GM12878 (cell line): Measurements from ENCODE around the gene ACTR5. TPM values are rescaled to one million over a fixed set of nuclear protein-coding genes. Genes with fewer than 3 reads are reported as not detected.

Experiments
- ATAC-seq: fragments of 200-7000 bp; cut with Tn5 transposase; 3 replicates; pipeline ENCODE4 v1.9.1; 2020; ENCODE audit warnings: mild to moderate bottlenecking, moderate library complexity
- BruUV-seq: library from RNA; stranded (reverse); fragments of 400-500 nt; replicated peaks from 2 replicates; lab custom pipeline; 2021; lab: Mats Ljungman, UMichigan
- CTCF ChIA-PET: fragments of 300-600 bp; sonication (Branson Sonifier 250); formaldehyde crosslinking; extraction: SDS; loops from one replicate; lab custom pipeline; 2021; ENCODE audit warnings: inconsistent platforms; lab: Yijun Ruan, JAX
- POLR2A ChIA-PET: fragments of 350-600 bp; formaldehyde crosslinking; extraction: SDS; loops from one replicate; lab custom pipeline; 2021; ENCODE audit warnings: inconsistent platforms; lab: Charles Lee
- RAD21 ChIA-PET: fragments of 300-600 bp; sonication (Branson Sonifier 250); formaldehyde crosslinking; loops from one replicate; lab custom pipeline; 2023; ENCODE audit warnings: antibody characterized with exemption; ENCODE audit not compliant: unreplicated experiment; lab: Charles Lee
- SMC1A ChIA-PET: fragments of 300-600 bp; sonication (Branson Sonifier 250); formaldehyde crosslinking; loops from one replicate; lab custom pipeline; 2023; ENCODE audit not compliant: unreplicated experiment, uncharacterized antibody; lab: Charles Lee
- DNase-seq: peaks from one replicate; pipeline ENCODE4 v3.0.0-alpha.2; 2011; ENCODE audit warnings: low read depth, low spot score
- FAIRE-seq: peaks from 3 replicates; lab custom pipeline; 2011; peaks lifted over from hg19 to GRCh38; lab: Jason Lieb, UNC
- H2AFZ ChIP-seq: 2 replicates; pipeline ENCODE4 v1.6.0; 2011; ENCODE audit warnings: low read depth, low read length, control low read depth; ENCODE audit not compliant: control insufficient read depth
- H3K27ac ChIP-seq: 2 replicates; pipeline ENCODE4 v1.5.1; 2011; ENCODE audit warnings: control low read depth; ENCODE audit not compliant: control insufficient read depth, insufficient read depth
- H3K27me3 ChIP-seq, 2 experiments: replicated peaks in 1 of 2; 2 replicates each; pipeline versions ENCODE4 v1.6.0 to v1.6.1; 2011; ENCODE audit warnings: low read length in 1 of 2; ENCODE audit not compliant: control insufficient read depth in 2 of 2, insufficient read depth in 2 of 2
- H3K36me3 ChIP-seq, 2 experiments: 2 replicates each; pipeline ENCODE4 v1.5.1; 2011; ENCODE audit warnings: low read length in 1 of 2; ENCODE audit not compliant: control insufficient read depth in 2 of 2, insufficient read depth in 2 of 2
- H3K4me1 ChIP-seq: 2 replicates; pipeline ENCODE4 v1.6.1; 2011; ENCODE audit warnings: mild to moderate bottlenecking, low read length, moderate library complexity, mixed read lengths; ENCODE audit not compliant: control insufficient read depth, insufficient read depth
- H3K4me2 ChIP-seq: 2 replicates; pipeline ENCODE4 v1.6.0; 2011; ENCODE audit warnings: control low read depth; ENCODE audit not compliant: control insufficient read depth, insufficient read depth
- H3K4me3 ChIP-seq: fragments of 200-600 bp; sonication (generic); 2 replicates; pipeline ENCODE4 v1.5.1; 2016
- H3K79me2 ChIP-seq: 2 replicates; pipeline ENCODE4 v1.6.0; 2011; ENCODE audit warnings: low read length; ENCODE audit not compliant: control insufficient read depth, insufficient read depth
- H3K9ac ChIP-seq: 2 replicates; pipeline ENCODE4 v1.8.0; 2011; ENCODE audit warnings: low read length, control low read depth, mixed read lengths; ENCODE audit not compliant: control insufficient read depth, insufficient read depth
- H3K9me3 ChIP-seq: replicated peaks from 3 replicates; pipeline ENCODE4 v1.5.1; 2011; ENCODE audit warnings: mild to moderate bottlenecking, low read length; ENCODE audit not compliant: control insufficient read depth, insufficient read depth
- H4K20me1 ChIP-seq: 2 replicates; pipeline ENCODE4 v1.6.0; 2011; ENCODE audit not compliant: control insufficient read depth, insufficient read depth
- CREB1 ChIP-seq: IDR thresholded peaks from 2 replicates; pipeline ENCODE4 v1.6.1; 2012; ENCODE audit warnings: low read depth, mild to moderate bottlenecking, inconsistent platforms
- E2F4 ChIP-seq: IDR thresholded peaks from 2 replicates; pipeline ENCODE4 v1.6.1; 2012; ENCODE audit warnings: low read depth, low read length, improper control_type of control experiment
- GATAD2B ChIP-seq: fragments of 450-650 bp; conservative IDR thresholded peaks from 2 replicates; pipeline ENCODE4 v1.6.1; 2017; ENCODE audit warnings: low read depth, mild to moderate bottlenecking, moderate library complexity
- MXI1 ChIP-seq: fragments of 150-350 bp; IDR thresholded peaks from 2 replicates; pipeline ENCODE4 v1.6.1; 2011; ENCODE audit warnings: low read depth, mild to moderate bottlenecking, inconsistent platforms, low read length, improper control_type of control experiment
- NFYA ChIP-seq: IDR thresholded peaks from 2 replicates; pipeline ENCODE4 v1.6.1; 2011; ENCODE audit warnings: low read depth, mild to moderate bottlenecking, low read length, improper control_type of control experiment, borderline replicate concordance
- PRDM15 ChIP-seq: fragments of 450-650 bp; formaldehyde crosslinking; IDR thresholded peaks from 2 replicates; pipeline ENCODE4 v1.4.0; 2020; ENCODE audit warnings: mild to moderate bottlenecking, moderate library complexity
- STAT3 ChIP-seq: IDR thresholded peaks from 2 replicates; pipeline ENCODE4 v1.6.1; 2011; ENCODE audit warnings: low read depth, low read length, improper control_type of control experiment
- TARDBP ChIP-seq: IDR thresholded peaks from 2 replicates; pipeline ENCODE4 v1.6.1; 2016; ENCODE audit warnings: borderline replicate concordance
- WGBS: methylation state at CpG from one replicate; pipeline ENCODE4 v1.1.6; 2016; ENCODE audit warnings: low lambda C conversion rate; ENCODE audit not compliant: insufficient replicate concordance, insufficient coverage; ENCODE audit errors: missing lambda C conversion rate; 5-methylcytosine and 5-hydroxymethylcytosine counted together
- in situ Hi-C: fragments of 300-500 bp; cut with MboI; formaldehyde crosslinking; loops from 9 replicates; pipeline ENCODE4 v1.14.3; 2018; ENCODE audit warnings: mixed read lengths
- intact Hi-C: fragments of 100-400 bp; cut with micrococcal nuclease; formaldehyde crosslinking; loops from one replicate; pipeline ENCODE4 v1.14.2; 2022; ENCODE audit not compliant: unreplicated experiment
- polyA plus RNA-seq, 11 experiments: library from polyadenylated mRNA; depleted of rRNA in 4 of 11; unstranded in 6 of 11; stranded (reverse) in 5 of 11; fragments of >200 nt; fragmentation: Nextera tagmentation in 4 of 11; fragmentation: Illumina TruSeq in 1 of 11; extraction: Ambion mirVana in 4 of 11; extraction: Trizol in 1 of 11; gene quantifications; 1 replicate in 1 of 11; 2 replicates in 10 of 11; pipeline versions ENCODE4 v1.2.1 to v1.2.3, GENCODE V29; 2011 to 2016; ENCODE audit warnings: inconsistent platforms in 2 of 11, missing spikeins in 2 of 11, low read depth in 1 of 11
- total RNA-seq, 4 experiments: library from RNA; depleted of rRNA in 3 of 4; stranded (reverse); fragments of >200 nt in 3 of 4; fragmentation: Illumina TruSeq in 1 of 4; extraction: Trizol in 1 of 4; gene quantifications; 2 replicates each; pipeline versions ENCODE4 v1.2.1 to v1.2.3, GENCODE V29; 2013 to 2021
- TF ChIP-seq, protein P1 (sequence below): IDR thresholded peaks from 2 replicates; pipeline ENCODE4 v1.6.1; 2012; ENCODE audit warnings: low read depth, low read length, improper control_type of control experiment

ACTR5 gene
- total and polyA plus RNA-seq, 10 of the 15 experiments (the other 5 are each of a cell fraction or from before 2014, with no cell fraction given), result 0.52 to 14.7 (median 8.8) TPM

DNA sequence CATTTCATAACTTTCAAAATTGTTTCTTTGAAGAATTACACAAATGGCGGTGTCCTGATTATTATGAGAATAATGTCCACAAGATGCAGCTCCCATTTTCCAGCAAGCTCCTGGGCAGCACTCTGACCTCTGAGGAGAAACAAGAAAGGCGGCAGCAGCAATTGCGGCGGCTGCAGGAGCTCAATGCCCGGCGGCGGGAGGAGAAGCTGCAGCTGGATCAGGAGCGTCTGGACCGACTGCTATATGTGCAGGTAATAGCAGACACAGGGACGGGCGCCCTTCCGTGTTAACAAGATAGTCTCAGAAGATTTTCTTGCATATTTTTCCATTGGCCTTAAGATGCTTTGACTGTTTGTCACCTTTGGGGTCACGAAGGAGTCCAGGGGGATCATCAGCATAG, 6.7 kb downstream of the ACTR5 start:
- CTCF ChIA-PET, result interaction anchor here (0.8 to 11.2 kb wide), 5 partner anchors 23 to 295 kb away, joined by 3 to 138 read pairs (median 27); no protein-coding TSS in a partner anchor
- Histone ChIP-seq H3K4me1 (no peaks in the 10 kb centered on the region), H2AFZ (no peak overlapping the region), H3K9ac (no peak overlapping the region), H3K79me2 (no peaks in the 10 kb centered on the region), H3K27ac (no peak overlapping the region), H3K36me3 (peaks cover 8 to 27% of the 10 kb centered on the region in 2 experiments; a peak in 3 of 4 replicates), H3K9me3 (no peaks in the 10 kb centered on the region), H3K27me3 (no peaks in the 10 kb centered on the region), H3K4me2 (no peak overlapping the region), H4K20me1 (0 out of 2 replicates have a peak, but pooled peaks cover 3% of the 10 kb centered on the region), H3K4me3 (no peak overlapping the region)
- in situ Hi-C loops (no loop called here), intact Hi-C loops (loop anchor here (10.0 kb wide), 1 partner anchor 290 kb away; no protein-coding TSS in a partner anchor)
- SMC1A ChIA-PET, result interaction anchor here (1.2 to 5.7 kb wide), 3 partner anchors 137 to 267 kb away, joined by 3 to 67 read pairs (median 15); no protein-coding TSS in a partner anchor
- DNase-seq (no peak), FAIRE-seq (no peak), ATAC-seq (no peak)
- BruUV-seq, result no TSS peak
- RAD21 ChIA-PET, result interaction anchor here (7.7 kb wide), 1 partner anchor 138 kb away, joined by 84 read pairs; no protein-coding TSS in a partner anchor
- no peak for TF ChIP-seq NFYA
- TF ChIP-seq MXI1, result no peak
- POLR2A ChIA-PET, result no interaction called here
- 88% methylated on average over 13 of the region's 13 CpGs for WGBS

GRCh38 chr20:38755324-38755910, 7.2 kb downstream of the ACTR5 start:
- DNase-seq, result no peak
- peaks cover 8 to 27% of the 10 kb centered on the region in 2 experiments; a peak in 3 of 4 replicates for H3K36me3 ChIP-seq
- TF ChIP-seq E2F4, result no peak
- TF ChIP-seq, protein P1, sequence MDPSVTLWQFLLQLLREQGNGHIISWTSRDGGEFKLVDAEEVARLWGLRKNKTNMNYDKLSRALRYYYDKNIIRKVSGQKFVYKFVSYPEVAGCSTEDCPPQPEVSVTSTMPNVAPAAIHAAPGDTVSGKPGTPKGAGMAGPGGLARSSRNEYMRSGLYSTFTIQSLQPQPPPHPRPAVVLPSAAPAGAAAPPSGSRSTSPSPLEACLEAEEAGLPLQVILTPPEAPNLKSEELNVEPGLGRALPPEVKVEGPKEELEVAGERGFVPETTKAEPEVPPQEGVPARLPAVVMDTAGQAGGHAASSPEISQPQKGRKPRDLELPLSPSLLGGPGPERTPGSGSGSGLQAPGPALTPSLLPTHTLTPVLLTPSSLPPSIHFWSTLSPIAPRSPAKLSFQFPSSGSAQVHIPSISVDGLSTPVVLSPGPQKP, result no peak
- no peak for TF ChIP-seq TARDBP
- no peak for TF ChIP-seq PRDM15 (CRISPR knock-in tag)
- no peak for TF ChIP-seq CREB1
- TF ChIP-seq STAT3, result no peak
- TF ChIP-seq GATAD2B, result no peak

More at GRCh38 chr20:38755324-38755910, 7.2 kb downstream of the ACTR5 start:
- ChIA-PET POLR2A (no interaction called here), SMC1A (interaction anchor here (0.8 to 5.7 kb wide), 4 partner anchors 106 to 266 kb away, joined by 3 to 67 read pairs (median 9); no protein-coding TSS in a partner anchor), RAD21 (interaction anchor here (0.9 kb wide), 1 partner anchor 29 kb away, joined by 3 read pairs; no protein-coding TSS in a partner anchor), CTCF (interaction anchor here (0.8 to 11.2 kb wide), 4 partner anchors 13 to 138 kb away, joined by 3 to 138 read pairs (median 44); no protein-coding TSS in a partner anchor)
- 0 out of 2 replicates have a peak, but pooled peaks cover 3% of the 10 kb centered on the region for H4K20me1 ChIP-seq
- no peaks in the 10 kb centered on the region for H3K4me1 ChIP-seq
- no peak overlapping the region for H3K27ac ChIP-seq
- H2AFZ ChIP-seq, result no peak overlapping the region
- no peak for ATAC-seq
- no peak overlapping the region for H3K9ac ChIP-seq
- no peak overlapping the region for H3K4me2 ChIP-seq
- in situ Hi-C loops (no loop called here), intact Hi-C loops (loop anchor here (10.0 kb wide), 1 partner anchor 289 kb away; no protein-coding TSS in a partner anchor)
- no peaks in the 10 kb centered on the region for H3K79me2 ChIP-seq
- no peaks in the 10 kb centered on the region for H3K27me3 ChIP-seq
- no peaks in the 10 kb centered on the region for H3K9me3 ChIP-seq
- 52% methylated on average over 6 of the region's 6 CpGs for WGBS
- no TSS peak for BruUV-seq
- no peak for FAIRE-seq
- no peak overlapping the region for H3K4me3 ChIP-seq
